Right cardiac atrium (tissue), 5 donors: ENCODE results near the gene GRIA1. TPM values are rescaled to one million over a fixed set of nuclear protein-coding genes. Genes with fewer than 3 reads are reported as not detected.

Experiments
- ATAC-seq, 2 donors: fragments of 200-7000 bp; cut with Tn5 transposase; one replicate each; pipeline versions ENCODE4 v1.8.0 to v1.9.1; 2020; ENCODE audit warnings: moderate library complexity in 2 of 2, mild to moderate bottlenecking in 1 of 2
- DNase-seq, 3 donors: peaks; one replicate each; pipeline ENCODE4 v3.0.0-alpha.2; 2020
- H3K27ac ChIP-seq: one replicate; pipeline ENCODE4 v1.5.1; 2013; ENCODE audit warnings: mild to moderate bottlenecking, low read length, control low read depth, moderate library complexity
- H3K27me3 ChIP-seq: one replicate; pipeline ENCODE4 v1.6.1; 2013; ENCODE audit not compliant: control insufficient read depth, insufficient read depth
- H3K4me1 ChIP-seq: one replicate; pipeline ENCODE4 v1.6.1; 2013; ENCODE audit warnings: low read length; ENCODE audit not compliant: control insufficient read depth, insufficient read depth
- H3K4me3 ChIP-seq: one replicate; pipeline ENCODE4 v1.5.1; 2013; ENCODE audit warnings: low read length, control low read depth
- H3K9me3 ChIP-seq: one replicate; pipeline ENCODE4 v1.6.1; 2013; ENCODE audit warnings: low read length; ENCODE audit not compliant: control insufficient read depth
- WGBS: extraction: QIAGEN DNeasy Blood & Tissue Kit; methylation state at CpG from one replicate; pipeline ENCODE4 v1.1.7; 2013; 5-methylcytosine and 5-hydroxymethylcytosine counted together
- intact Hi-C, 4 donors: fragments of 100-400 bp; cut with DNase I; formaldehyde crosslinking; loops; one replicate each; pipeline versions ENCODE4 v1.11.0 to v1.14.0; 2022 to 2023
- polyA plus RNA-seq: library from polyadenylated mRNA; stranded (reverse); fragments of 200-250 nt; gene quantifications from one replicate; pipeline ENCODE4 v1.2.3, GENCODE V29; 2013
- total RNA-seq, 4 donors: library from RNA; stranded (reverse); fragmentation: NEBNext Ultra II Directional; extraction: Animal tissue kit (Norgen Biotek cat#: 25700); gene quantifications; one replicate each; pipeline ENCODE4 v1.2.1, GENCODE V29; 2021
- donor health status: healthy with polysubstance abuse.
- donor health status: DM: no; HTN: yes; CAD: no.
- donor health status: DM: no; HTN: no; CAD: no.
- donor health status: DM: no; HTN: yes; CAD: no; lungs with severe emphysema.
- donor health status: DM: yes; HTN: yes; CAD: no.

Gene GRIA1
- total and polyA plus RNA-seq, 5 donors, result 0.20 to 1.2 (median 0.43) TPM

- Histone ChIP-seq H3K27ac (no peak overlapping the region), H3K27me3 (no peaks in the 10 kb centered on the region), H3K9me3 (no peaks in the 10 kb centered on the region), H3K4me1 (peaks cover 2% of the 10 kb centered on the region), H3K4me3 (no peak overlapping the region)
- intact Hi-C loops, result no loop called here
- ATAC-seq (no peak), DNase-seq (no peak)
Measured at GRCh38 chr5:153630546-153630945, 140.1 kb downstream of the GRIA1 start.

GRCh38 chr5:153632748-153633290 is 142.3 kb downstream of the GRIA1 start:
- H3K4me1 ChIP-seq, result peaks cover 2% of the 10 kb centered on the region
- DNase-seq (no peak), ATAC-seq (no peak)
- H3K27ac ChIP-seq, result no peak overlapping the region
- H3K9me3 ChIP-seq, result no peaks in the 10 kb centered on the region
- no peak overlapping the region for H3K4me3 ChIP-seq
- intact Hi-C loops, result no loop called here
- no peaks in the 10 kb centered on the region for H3K27me3 ChIP-seq

DNA sequence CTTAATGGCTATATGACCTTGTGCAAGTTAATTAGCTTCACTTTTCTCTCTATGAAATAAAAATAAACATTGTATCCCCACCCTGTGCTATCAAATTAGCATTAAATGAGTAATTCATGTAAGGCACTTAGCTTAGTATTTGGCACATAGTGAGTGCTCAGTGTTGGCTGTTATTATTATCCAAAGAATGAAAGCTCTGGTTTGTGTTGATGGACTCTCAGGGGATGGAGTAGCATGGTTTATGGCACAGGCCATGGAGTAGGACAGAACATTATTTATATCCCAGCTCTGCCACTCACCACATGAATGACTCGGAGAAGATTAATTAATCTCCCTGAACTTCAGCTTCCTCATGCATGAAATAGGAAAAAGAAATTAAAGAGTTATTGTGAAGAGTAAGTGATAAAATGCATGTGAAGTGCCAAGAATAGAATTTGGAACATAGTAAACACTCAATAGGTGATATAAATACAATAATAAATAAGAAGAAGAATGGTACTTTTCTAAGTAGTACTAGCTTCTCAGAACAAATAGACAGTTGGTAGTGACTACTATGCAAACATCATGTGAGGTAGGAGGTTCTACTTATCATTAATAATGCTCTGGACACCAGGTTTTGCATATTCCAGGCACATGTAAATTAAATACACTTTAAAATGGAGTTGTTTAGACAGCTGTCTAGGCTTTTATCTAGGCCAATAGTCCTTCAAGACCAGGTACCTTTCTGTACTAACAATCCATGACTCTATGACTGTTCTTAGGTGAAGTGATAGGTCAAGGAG is 146.4 kb downstream of the GRIA1 start:
- no peak overlapping the region for H3K27ac ChIP-seq
- intact Hi-C loops, result no loop called here
- H3K27me3 ChIP-seq, result no peaks in the 10 kb centered on the region
- no peak overlapping the region for H3K4me3 ChIP-seq
- H3K4me1 ChIP-seq, result peaks cover 10% of the 10 kb centered on the region
- H3K9me3 ChIP-seq, result no peaks in the 10 kb centered on the region
- WGBS, result 37% methylated on average over 1 of the region's 1 CpG
- no peak for ATAC-seq
- DNase-seq, result no peak

DNA sequence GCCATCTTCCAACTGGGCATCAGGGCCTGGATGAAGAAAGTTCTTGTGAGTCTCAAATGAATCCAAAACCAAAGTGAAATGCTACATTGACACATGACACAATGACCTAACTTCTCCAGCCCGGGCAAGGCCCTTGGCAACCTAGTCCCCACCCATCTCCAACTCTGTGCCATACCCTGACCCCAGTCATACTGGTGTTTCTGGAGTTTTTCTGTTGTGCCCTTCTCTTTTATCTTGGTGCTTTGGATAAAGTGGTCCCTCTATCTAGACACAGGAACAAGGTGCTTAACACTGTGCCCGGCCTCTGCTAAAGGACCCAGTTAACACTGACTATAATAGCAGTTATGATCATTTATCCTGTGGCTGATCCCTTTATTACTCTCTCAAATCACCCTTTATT is 149.8 kb downstream of the GRIA1 start:
- WGBS, result 71% methylated on average over 2 of the region's 2 CpGs
- no peak for DNase-seq
- Histone ChIP-seq H3K4me3 (no peak overlapping the region), H3K9me3 (no peaks in the 10 kb centered on the region), H3K27ac (no peak overlapping the region), H3K27me3 (no peaks in the 10 kb centered on the region), H3K4me1 (peaks cover 13% of the 10 kb centered on the region)
- no peak for ATAC-seq
- intact Hi-C loops, result no loop called here

DNA sequence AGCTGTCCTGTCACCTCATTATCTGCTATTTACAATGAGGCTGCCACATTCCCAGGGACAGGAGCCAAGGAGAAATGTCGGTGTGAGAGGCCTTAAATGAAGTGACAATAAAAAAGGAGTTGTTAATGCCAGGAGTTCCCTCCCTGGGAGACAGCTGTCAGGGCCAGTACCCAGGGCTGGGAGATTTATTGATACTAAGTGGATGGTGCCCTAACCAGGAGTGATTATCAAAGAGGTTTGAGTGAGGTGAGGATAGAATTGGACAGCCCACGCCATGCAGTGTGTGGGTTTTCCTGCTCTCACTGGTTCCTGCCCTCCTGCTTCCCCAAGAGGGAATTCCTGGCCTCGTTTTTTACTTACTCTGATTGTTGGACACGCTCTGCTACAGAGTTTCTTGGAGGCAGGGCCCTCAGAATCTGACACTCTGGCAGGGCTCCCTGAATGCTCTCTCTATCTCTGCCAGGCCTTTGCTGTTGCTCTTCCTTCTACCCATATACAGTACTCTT is 150.8 kb downstream of the GRIA1 start:
- peak in 2 of 3 donors; percentile 39 to 51 for DNase-seq
- intact Hi-C loops, result no loop called here
- WGBS, result 12% methylated on average over 4 of the region's 4 CpGs

GRCh38 chr5:153654504-153655200 is 164.2 kb downstream of the GRIA1 start:
- intact Hi-C loops, result no loop called here
- Histone ChIP-seq H3K27me3 (no peaks in the 10 kb centered on the region), H3K9me3 (no peaks in the 10 kb centered on the region), H3K4me1 (no peaks in the 10 kb centered on the region), H3K4me3 (no peak overlapping the region), H3K27ac (no peak overlapping the region)
- ATAC-seq (no peak), DNase-seq (no peak)
- 68% methylated on average over 3 of the region's 3 CpGs for WGBS

More for the DNA sequence above, 150.8 kb downstream of the GRIA1 start:
- peak; percentile 54 to 74 for ATAC-seq
- H3K4me1 ChIP-seq, result peaks cover 13% of the 10 kb centered on the region
- peak overlapping the region; percentile 48 for H3K27ac ChIP-seq
- H3K9me3 ChIP-seq, result no peaks in the 10 kb centered on the region
- no peaks in the 10 kb centered on the region for H3K27me3 ChIP-seq
- no peak overlapping the region for H3K4me3 ChIP-seq

DNA sequence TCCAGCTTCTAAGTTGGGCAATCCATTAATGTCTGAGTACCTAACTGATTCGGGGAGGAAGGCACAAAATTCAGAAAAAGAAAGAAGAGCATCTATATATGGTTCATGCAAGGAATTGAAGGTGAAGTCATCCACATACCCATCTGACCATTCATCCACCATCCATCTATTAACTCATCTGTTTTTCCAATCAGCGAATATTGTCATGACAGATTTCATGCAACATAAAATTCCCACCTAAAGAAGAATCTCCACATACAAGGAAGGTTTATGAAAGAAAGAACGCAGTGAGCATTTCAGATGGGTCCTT is 164.7 kb downstream of the GRIA1 start:
- 86% methylated on average over 3 of the region's 3 CpGs for WGBS
- intact Hi-C loops, result no loop called here
- Histone ChIP-seq H3K27ac (no peak overlapping the region), H3K9me3 (no peaks in the 10 kb centered on the region), H3K27me3 (no peaks in the 10 kb centered on the region), H3K4me3 (no peak overlapping the region), H3K4me1 (no peaks in the 10 kb centered on the region)
- ATAC-seq, result no peak
- DNase-seq, result no peak

- Histone ChIP-seq H3K27me3 (no peaks in the 10 kb centered on the region), H3K27ac (no peak overlapping the region), H3K4me3 (no peak overlapping the region), H3K4me1 (peaks cover 1% of the 10 kb centered on the region), H3K9me3 (no peaks in the 10 kb centered on the region)
- intact Hi-C loops, result no loop called here
- 88% methylated on average over 1 of the region's 1 CpG for WGBS
- DNase-seq, result no peak
- no peak for ATAC-seq
Measured at GRCh38 chr5:153658149-153658548, 167.7 kb downstream of the GRIA1 start.

- ATAC-seq (no peak), DNase-seq (no peak)
Measured at GRCh38 chr5:153658606-153659005, 168.1 kb downstream of the GRIA1 start.

DNA sequence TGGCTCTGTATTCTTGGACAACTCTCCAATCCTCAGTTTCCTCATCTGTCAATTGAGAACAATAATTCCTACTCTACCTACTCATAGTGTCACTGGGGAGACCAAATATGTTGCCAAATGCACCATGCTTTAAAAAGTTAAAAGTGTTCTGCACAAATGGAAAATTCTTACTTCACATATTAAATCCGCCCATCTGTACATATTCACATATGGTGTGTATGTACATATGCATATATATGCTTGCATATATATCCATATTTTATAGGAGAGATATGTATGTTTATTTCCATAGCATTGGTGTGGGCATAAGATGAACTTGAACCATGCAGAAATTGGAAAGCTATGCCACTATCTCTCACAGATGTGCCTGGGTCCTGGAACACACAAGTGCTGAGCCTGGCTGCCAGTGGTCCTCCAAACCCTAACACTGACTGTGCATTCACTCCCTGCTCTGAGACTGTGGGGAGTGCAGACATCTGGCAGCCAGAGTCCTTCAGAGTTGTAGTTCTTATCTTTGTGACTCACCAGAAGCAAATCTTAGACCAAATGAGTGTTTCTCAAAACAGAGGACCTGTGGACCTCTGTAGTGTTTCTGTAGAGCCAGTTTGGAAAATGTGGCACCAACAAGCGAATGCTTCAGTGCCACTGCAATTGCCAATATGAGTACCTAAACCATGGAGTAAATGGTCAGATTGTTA is 168.7 kb downstream of the GRIA1 start:
- intact Hi-C loops, result no loop called here
- no peaks in the 10 kb centered on the region for H3K27me3 ChIP-seq
- ATAC-seq, result peak; percentile 60 to 77
- H3K27ac ChIP-seq, result no peak overlapping the region
- WGBS, result 72% methylated on average over 2 of the region's 2 CpGs
- DNase-seq, result peak; percentile 25 to 56 (median 47)
- H3K4me1 ChIP-seq, result peaks cover 1% of the 10 kb centered on the region
- no peaks in the 10 kb centered on the region for H3K9me3 ChIP-seq
- H3K4me3 ChIP-seq, result no peak overlapping the region

More at GRCh38 chr5:153658606-153659005, 168.1 kb downstream of the GRIA1 start:
- H3K9me3 ChIP-seq, result no peaks in the 10 kb centered on the region
- peaks cover 1% of the 10 kb centered on the region for H3K4me1 ChIP-seq
- 52% methylated on average over 5 of the region's 5 CpGs for WGBS
- H3K4me3 ChIP-seq, result no peak overlapping the region
- no peaks in the 10 kb centered on the region for H3K27me3 ChIP-seq
- intact Hi-C loops, result no loop called here
- no peak overlapping the region for H3K27ac ChIP-seq

DNA sequence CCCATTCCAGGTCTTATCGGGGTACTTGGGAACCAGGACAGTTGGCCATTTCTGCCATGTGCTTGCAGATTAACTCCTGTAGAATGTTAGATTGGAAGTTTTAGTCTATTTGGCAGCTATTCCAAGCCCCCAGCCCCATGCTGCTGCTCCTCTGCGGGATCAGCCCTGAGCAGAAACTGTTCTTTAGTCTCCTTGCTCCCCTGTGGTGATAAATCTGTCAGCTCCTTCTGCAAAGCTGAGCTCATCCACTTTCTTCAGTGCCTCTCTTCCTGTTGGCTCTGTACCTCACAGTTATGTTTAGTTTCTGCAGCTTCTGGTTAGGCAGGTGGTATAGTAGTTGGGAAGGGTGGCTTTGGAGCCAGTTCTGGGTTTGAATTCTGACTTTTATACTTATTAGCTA is 170.4 kb downstream of the GRIA1 start:
- Histone ChIP-seq H3K4me1 (peaks cover 1% of the 10 kb centered on the region), H3K9me3 (no peaks in the 10 kb centered on the region), H3K27me3 (no peaks in the 10 kb centered on the region), H3K27ac (no peak overlapping the region), H3K4me3 (no peak overlapping the region)
- intact Hi-C loops, result no loop called here
- no peak for ATAC-seq
- 52% methylated on average over 2 of the region's 2 CpGs for WGBS
- DNase-seq, result no peak
